ENCODE measurements around the gene VDAC1.
"Not testable (repeated sequence)": the region's sequence is repeated elsewhere in the genome, so short reads cannot be mapped to it uniquely, and the experiment has no call there.

The VDAC1 gene

DNA sequence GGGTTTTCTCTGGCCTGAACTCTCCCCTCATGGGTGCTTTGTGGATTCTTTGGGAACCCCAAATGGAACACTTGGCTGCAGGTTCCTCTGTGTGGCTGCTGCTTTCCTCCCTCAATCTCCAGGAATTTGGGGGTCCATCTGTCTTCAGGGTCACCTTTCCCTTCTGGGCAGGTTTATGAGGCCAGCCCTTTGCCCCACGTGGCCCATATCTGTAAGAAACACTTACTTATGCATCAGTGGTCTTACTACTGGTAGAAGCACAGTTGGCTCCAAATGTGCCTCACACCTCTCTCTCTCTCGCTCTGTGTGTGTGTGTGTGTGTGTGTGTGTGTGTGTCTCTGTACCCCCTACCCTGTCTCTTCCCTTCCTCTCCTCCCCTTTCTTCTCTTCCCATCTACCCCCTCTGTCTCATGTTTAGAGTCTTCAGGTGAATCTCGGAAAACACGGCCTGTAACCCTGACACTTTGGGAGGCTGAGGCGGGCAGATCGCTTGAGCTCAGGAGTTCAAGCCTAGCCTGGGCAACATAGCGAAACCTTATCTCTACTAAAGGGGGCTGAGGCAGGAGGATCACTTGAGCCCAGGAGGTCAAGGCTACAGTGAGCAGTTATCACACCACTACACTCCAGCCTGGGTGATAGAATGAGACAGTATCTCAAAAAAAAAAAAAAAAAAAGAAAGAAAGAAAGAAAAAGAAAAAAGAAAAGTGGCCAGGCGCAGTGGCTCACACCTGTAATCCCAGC lies 63.1 kb downstream of the VDAC1 start:
- no peak for DNase-seq (ENCODE audit: low spot score)

DNA sequence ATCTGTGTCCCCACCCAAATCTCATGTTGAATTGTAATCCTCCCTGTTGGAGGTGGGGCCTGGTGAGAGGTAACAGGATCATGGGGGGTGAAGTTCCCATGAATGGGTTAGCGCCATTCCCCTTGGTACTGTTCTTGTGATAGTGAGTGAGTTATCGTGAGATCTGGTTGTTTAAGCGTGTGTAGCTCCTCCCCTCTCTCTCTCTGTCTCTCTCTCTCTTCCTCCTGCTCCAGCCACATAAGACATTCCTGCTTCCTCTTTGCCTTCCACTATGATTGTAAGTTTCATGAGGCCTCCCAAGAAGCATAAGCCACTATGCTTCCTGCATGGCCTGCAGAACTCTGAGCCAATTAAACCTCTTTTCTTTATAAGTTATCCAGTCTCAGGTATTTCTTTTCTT lies 65.1 kb downstream of the VDAC1 start:
- no peak for DNase-seq (ENCODE audit: low spot score)

DNA sequence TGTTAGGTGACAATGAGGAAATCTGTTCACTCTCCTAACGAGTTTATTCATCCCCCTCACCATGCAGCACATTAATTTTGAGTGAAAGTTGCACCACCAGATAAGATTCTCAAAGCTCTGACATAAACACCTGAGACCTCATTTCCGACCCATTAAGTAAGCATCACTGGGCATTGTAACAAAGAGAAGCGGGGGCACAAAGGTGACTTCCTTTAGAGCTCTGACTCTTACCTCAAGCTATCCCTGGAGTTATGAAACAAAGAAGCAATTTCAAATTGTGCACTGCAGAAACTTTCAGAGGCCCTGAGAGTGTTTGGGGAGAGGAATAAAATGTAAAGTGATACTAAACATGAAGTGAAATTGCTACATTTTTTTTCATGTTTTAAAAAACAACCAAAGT lies 65.8 kb downstream of the VDAC1 start:
- no peak for DNase-seq (ENCODE audit: low spot score)

DNA sequence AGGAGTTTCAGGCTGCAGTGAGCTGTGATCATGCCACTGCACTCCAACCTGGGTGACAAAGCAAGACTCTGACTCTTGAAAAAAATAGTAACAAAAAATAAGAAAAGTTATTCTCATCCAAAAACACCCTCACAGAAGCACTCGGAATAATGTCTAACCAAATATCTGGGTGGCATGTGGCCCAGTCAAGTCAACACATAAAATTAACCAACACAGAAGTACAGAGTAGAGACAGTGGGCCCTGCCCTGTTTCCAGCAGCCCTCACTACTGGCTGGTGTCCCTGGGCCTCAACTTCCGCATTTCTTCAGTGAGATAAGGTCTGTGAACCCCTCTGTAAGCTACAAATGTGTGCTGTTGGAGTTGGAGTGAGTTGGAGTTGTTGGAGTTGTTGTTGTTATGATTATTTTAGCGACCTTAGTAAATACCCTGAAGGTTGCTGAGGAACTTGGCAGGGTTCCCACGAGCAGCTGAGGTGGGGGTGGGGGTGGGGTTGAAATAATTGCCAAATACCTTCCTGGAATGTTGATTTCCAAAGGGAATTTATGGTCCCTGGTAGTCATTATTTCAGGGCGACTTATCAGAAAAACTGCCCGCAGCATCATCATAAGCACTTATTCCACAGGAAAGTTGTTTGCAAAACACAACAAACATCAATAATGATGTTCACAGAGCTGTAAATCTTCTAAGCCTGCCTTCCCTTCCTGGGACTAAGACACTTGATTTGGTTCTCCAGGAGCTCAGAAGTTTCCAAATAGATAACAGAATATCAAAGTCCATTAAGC lies 66.5 kb downstream of the VDAC1 start:
- peak; percentile 55 for DNase-seq (ENCODE audit: low spot score)

DNA sequence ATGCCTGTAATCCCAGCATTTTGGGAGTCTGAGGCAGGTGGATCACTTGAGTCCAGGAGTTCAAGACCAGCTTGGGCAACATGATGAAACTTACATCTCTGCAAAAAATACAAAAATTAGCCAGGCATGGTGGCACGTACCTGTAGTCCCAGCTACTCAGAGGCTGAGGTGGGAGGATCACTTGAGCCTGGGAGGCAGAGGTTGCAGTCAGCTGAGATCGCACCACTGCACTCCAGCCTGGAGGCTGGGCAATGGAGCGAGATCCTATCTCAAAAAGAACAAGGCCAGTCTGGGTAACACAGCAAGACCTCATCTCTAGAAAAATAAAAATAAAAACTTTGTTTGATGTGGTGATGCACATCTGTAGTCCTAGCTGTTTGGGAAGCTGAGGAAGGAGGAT lies 67.1 kb downstream of the VDAC1 start:
- not testable (repeated sequence) for DNase-seq (ENCODE audit: low spot score)

DNA sequence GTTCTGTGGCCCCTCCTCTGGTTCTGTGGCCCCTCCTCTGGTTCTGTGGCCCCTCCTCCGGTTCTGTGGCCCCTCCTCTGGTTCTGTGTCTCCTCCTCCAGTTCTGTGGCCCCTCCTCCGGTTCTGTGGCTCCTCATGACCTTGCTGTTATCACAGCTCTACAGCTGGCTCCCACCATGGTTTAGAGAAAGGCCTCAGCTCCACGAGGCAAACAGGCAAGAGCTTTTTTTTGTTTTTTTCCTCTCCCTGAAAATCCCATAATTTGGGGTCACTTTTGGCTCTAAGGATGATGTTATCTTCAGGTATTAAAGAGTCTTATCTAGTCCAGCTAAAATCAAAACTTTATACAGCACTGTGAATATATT lies 68.1 kb downstream of the VDAC1 start:
- DNase-seq (ENCODE audit: low spot score): no peak

DNA sequence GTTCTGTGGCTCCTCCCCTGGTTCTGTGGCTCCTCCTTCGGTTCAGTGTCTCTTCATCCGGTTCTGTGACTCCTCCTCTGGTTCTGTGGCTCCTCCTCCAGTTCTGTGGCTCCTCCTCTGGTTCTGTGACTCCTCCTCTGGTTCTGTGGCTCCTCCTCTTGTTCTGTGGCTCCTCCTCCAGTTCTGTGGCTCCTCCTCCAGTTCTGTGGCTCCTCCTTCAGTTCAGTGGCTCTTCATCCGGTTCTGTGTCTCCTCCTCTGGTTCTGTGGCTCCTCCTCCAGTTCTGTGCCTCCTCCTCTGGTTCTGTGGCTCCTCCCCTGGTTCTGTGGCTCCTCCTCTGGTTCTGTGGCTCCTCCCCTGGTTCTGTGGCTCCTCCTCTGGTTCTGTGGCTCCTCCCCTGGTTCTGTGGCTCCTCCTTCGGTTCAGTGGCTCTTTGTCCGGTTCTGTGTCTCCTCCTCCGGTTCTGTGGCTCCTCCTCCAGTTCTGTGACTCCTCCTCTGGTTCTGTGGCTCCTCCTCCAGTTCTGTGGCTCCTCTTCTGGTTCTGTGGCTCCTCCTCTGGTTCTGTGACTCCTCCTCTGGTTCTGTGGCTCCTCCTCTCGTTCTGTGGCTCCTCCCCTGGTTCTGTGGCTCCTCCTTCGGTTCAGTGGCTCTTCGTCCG lies 68.7 kb downstream of the VDAC1 start:
- DNase-seq (ENCODE audit: low spot score): not testable (repeated sequence)

DNA sequence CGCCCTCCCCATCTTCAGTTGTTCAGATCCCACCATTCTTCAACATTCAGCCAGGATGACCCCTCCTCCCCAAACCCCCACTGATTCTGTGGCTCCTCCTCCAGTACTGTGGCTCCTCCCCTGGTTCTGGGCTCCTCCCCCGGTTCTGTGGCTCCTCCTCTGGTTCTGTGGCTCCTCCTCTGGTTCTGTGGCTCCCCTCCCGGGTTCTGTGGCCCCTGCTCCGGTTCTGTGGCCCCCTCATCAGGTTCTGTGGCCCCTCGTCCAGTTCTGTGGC lies 69.2 kb downstream of the VDAC1 start:
- no peak for DNase-seq (ENCODE audit: low spot score)

DNA sequence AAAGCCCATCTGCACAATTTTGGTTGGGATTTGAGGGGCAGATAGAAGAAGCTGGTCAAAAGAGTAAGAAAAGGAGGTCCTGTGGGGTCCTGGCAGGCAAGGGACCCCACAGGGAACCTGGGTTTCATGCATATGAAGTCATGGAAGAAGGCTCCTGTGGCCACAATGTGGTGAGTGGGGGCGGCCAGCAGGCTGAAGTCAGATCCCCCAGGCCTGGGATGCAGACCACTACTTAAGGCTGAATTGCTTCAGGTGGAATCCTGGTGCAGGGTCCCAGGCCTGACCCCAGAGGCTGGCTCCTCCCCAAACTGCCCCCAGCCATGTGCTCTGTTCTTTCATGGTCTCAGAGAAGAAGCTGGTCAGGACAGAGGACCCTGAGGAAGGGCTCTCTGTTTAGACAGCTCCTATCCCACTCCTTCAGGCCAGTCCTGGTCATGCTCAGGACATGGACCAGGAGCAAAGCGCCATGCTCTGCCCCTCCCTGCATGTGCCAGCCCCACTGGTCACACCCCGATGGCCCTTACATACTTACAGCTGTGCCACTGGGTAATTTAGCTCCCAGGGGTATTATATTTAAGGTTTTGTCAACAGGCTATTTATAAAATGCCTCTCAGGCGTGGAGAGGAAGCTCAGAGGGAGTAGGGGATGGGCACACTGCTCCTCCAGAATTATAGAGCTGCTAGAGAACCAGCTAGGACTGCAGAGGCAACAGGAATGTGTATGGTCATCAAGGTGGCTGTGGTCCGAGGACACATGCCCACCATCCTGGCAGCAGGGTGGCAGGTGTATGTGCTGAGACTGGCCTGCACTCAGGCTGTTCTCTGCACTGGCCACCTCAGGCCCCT lies 69.7 kb downstream of the VDAC1 start:
- DNase-seq (ENCODE audit: low spot score): no peak

DNA sequence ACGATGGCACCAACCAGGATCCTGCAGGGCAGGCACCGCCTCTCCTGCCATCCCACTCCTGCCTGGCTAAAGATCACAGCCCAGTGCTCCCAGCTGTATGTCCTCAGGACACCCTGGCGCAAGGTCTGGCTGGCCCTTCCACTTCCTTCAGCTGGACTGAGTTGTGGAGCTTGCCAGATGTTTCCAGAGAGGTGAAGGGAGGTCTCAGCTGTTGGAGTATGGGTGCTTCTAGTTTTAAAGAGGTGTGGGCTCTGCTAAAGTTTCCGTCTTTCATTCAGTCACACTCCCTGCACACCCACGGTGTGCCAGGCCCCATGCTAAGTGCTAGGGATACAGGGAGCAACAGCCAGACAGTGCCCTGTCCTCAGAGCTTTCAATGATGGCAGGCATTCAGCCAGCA lies 70.5 kb downstream of the VDAC1 start:
- no peak for DNase-seq (ENCODE audit: low spot score)

DNA sequence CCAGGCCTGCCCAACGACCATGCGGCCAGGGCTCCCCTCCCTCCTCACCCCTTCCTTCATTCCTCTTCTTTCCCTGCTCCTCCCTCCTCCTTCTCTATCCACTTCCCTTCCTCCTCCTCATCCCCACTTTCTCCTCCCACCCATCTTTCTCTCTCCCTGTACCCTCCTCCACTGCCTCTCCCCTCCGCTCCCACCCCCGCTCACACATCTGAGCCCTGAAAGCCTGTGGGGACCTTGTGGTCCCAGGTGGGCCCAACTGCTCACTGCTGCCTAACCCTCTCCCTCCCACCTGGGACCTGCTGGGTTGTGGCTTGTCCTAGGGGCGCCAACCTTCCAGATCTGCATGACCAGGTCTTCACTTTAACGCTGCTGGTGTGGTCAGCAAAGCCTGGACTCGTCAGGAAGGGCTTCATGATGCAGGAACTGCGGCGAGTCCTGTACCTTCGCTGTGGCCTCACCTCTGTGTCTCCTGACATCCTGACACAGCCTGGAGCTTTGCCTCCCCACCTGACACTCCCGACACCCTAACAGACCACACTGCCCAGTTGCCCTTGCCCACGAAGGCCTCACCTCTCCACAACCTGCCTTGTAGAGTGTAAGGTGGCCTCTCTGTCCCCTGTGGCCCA lies 71.0 kb downstream of the VDAC1 start:
- DNase-seq (ENCODE audit: low spot score): no peak

DNA sequence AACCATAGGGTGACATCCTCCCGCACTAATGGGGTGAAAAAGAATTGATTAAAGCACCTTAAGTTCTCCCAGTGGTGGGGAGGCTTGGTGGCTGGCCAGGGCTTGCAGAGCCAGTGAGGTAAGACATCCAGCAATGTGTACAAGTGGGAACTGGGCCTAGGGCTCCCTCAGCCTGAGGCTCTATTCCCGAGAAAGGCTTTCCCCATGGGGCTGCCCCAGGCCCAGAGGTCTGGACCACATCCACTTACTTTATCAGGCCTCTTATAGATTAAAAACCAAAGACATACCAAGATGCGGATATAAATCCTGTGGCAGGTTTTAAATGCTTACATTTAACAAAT lies 71.6 kb downstream of the VDAC1 start:
- no peak for DNase-seq (ENCODE audit: low spot score)

DNA sequence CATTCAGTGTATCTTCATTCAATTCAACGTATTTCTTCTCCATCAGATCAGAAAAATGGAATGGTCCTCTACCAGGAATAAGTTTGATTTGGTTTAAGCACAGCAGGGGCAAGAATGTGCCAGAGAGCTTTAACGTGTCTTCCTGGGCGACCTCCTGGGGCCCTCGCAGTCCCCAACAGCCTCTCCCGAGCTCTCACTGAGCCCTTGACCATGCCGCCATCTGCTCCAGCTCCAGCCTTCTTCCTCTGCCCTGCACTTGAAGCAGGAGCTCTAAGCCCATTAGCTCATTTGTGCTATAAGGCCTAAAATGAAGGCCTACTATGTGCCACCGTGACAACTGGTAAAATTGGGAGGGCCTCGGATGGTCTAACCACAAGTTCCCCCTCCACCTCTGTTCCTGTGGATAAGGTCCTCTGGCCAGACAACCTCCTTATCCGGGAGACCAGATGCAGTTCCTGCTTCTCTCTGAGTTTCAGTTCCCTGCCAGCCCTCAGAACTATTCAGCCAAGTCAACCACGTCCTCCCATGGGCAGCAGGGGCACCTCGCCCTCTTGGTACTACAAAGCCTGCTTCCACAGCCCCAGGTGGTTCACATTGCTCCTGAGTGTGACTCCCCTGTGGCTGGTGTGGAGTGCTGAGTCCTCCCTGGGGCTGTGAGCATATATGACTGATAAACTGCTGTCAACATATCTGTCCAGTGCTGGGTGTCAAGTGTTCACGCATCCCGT lies 72.2 kb downstream of the VDAC1 start:
- no peak for DNase-seq (ENCODE audit: low spot score)

DNA sequence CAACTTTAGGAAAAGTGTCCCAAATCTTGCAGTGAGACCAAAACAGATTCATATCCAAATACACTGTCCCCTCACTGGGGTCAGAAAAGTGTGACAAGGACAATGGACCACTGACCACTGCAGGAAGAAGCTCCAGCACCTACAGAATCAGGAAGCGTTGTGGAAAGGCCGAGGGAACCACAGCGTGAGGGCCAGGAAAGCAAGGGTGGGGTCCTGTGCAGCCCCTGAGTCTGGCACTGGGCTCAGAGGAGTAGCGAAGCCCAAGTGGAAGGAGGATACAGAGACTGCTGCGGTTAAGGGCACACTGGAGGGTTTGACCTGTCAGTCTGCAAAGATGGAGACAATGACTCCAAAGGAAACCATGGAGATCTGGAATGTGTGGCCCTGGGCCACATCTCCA lies 73.2 kb downstream of the VDAC1 start:
- DNase-seq (ENCODE audit: low spot score): no peak

DNA sequence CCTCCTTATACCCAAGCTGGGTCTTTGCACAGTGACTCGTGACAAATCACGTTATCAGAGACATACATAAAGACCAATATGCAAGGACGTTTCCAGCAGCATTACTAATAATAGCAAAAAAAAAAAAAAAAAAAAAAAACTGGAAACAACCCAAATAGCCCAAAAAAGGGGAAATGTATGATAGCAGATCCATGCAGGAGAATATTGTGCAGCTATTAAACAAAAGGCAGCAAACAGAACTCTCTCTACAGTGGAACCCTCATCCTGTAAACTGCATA lies 74.0 kb downstream of the VDAC1 start:
- DNase-seq (ENCODE audit: low spot score): no peak

DNA sequence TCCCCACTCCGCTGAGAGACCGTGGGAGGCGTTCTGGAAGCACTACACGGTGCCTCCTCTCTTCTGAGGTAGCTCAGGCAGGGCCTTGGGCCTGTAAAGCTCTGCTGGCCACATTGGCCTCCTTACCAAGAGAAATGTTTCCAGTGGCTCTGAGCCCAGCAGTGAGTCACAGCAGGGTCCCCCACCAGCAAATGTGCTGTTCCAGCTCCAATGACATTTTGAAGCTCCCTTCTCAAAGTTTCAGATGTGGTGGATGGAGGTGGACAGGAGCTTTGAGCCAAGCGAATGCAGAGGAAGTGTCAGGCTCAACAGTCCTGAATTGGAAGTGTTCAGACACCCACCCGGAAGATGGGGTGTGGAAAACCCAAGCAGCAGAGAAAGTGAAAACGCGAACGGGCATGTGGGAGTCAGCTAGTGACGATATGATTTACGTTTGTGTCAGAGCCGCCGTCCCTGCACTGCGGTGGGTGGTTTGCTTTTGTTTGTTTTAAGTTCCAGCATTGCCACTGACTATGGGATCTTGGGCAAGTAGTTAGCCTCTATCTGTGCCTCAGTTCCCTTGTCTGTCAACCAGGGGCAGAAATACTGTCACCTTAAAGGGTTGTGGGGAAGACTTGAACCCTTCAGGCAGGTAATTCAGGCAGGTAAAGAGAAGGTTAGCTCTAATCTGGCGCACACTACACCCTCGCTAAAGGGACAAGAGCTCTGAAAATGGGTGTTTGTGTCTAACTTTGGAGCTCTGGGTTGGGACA lies 74.5 kb downstream of the VDAC1 start:
- DNase-seq (ENCODE audit: low spot score): no peak

DNA sequence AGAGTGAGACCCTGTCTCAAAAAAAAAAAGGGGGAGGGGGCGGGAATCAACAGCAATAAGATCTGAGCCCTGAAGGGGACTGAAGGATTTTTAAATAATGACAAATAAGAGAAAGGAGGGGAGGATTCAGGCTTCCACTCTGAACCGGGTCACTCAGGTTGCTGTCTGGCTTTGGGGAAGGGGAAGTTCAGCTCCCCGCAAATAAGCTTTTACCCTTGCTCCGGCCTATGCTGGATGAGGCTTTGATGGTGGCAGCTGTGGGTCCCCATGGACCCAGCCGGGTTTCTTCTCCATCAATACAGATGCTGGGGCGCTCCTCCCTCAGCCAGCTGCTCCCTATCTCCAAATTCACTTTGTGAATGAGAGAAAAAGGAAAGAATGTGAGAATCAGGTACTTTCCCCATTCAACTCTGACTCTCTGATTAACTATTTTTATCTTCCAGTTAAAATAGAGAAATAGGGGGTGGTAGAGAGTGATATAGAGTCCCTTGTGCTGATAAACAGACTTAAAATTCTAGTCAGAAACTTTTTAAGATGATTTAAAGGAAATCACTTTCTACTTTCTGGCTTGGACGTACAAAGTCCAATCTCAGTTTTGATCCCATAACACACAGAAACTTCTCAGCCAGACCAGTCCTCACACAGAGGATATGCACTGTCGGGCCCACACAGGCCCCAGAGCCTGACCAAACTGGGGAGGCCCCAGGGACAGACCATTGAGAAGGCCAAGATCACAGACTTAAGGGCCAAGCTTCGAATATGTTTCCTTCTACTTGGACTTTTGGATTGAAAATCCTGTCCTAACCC lies 76.0 kb downstream of the VDAC1 start:
- DNase-seq (ENCODE audit: low spot score): no peak

DNA sequence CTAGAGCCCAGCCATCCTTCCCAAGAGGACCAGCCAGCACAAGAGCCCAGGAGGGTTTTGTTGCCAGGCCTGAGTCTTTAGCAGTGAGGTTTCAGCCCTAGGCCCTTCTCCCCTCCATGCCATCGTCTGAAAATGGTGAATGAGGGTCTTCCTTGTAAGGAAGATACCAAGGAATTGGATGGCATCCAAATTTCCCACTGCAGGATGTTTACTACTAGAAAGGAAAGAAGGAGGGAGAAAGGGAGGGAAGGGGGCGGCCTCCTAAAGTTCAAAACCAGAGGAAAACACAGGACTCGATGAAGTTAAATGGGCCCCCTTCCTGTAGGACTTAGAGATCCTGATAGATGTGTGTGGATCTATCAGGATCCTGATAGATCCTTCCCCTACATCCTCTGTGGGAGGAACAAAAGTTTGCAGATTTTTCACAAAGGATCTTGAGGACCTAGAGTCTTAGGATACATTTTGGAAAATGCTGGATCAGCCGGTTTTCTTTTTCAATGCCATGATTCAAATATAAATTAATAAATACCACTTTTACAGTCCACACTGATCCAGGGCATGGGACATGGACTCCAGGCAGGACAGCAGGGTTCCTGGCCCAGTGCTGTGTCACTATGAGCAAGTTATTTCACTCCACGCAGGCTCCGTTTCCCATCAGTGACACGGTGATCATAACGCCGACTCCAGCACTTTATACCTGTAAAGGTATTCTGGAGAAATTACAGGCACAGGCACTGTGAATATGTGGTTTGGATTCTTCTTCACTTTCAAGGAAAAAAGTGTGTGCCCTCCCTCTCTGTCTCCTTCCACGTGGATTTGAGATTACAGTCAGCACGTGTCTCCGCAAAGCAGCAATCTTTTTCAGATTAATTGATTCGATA lies 77.2 kb downstream of the VDAC1 start:
- no peak for DNase-seq (ENCODE audit: low spot score)
